ENCODE results near the gene SYCP2.

SYCP2 gene, protein sequence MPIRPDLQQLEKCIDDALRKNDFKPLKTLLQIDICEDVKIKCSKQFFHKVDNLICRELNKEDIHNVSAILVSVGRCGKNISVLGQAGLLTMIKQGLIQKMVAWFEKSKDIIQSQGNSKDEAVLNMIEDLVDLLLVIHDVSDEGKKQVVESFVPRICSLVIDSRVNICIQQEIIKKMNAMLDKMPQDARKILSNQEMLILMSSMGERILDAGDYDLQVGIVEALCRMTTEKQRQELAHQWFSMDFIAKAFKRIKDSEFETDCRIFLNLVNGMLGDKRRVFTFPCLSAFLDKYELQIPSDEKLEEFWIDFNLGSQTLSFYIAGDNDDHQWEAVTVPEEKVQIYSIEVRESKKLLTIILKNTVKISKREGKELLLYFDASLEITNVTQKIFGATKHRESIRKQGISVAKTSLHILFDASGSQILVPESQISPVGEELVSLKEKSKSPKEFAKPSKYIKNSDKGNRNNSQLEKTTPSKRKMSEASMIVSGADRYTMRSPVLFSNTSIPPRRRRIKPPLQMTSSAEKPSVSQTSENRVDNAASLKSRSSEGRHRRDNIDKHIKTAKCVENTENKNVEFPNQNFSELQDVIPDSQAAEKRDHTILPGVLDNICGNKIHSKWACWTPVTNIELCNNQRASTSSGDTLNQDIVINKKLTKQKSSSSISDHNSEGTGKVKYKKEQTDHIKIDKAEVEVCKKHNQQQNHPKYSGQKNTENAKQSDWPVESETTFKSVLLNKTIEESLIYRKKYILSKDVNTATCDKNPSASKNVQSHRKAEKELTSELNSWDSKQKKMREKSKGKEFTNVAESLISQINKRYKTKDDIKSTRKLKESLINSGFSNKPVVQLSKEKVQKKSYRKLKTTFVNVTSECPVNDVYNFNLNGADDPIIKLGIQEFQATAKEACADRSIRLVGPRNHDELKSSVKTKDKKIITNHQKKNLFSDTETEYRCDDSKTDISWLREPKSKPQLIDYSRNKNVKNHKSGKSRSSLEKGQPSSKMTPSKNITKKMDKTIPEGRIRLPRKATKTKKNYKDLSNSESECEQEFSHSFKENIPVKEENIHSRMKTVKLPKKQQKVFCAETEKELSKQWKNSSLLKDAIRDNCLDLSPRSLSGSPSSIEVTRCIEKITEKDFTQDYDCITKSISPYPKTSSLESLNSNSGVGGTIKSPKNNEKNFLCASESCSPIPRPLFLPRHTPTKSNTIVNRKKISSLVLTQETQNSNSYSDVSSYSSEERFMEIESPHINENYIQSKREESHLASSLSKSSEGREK (N-terminal part only)

DNA sequence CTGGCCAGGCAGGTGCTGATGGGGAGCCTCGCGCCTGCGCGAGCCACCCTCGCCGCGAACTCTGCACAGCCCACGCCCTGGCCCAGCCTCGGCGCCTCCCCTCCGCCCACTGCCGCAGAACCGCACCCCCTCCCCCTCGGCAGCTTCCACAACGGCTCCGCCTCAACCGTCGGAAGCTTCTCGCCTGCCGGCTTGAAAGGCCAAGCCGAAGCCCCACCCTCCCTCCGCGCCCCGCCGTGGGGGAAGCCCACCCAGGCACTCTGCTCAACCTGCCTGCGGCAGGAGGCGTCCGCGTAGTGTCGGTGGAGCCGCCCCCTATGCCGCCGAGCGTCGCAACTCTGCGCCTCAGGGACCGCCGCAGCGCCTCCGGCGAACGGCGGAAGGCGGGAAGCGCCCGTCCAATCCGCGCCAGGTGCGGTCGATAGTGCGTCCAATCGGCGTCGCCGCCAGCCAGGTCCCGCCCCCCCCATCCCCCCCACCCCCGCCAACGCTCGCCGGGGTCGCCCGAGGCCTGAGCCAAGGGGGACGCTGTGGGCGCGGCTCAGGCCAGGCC is at the start of gene SYCP2:
TSS of gene SYCP2 (minus strand) at position 342 of the 553 bp plus-strand sequence. CDS start 11,224 bp downstream, outside the sequence.
- TF ChIP-seq, protein P1, sequence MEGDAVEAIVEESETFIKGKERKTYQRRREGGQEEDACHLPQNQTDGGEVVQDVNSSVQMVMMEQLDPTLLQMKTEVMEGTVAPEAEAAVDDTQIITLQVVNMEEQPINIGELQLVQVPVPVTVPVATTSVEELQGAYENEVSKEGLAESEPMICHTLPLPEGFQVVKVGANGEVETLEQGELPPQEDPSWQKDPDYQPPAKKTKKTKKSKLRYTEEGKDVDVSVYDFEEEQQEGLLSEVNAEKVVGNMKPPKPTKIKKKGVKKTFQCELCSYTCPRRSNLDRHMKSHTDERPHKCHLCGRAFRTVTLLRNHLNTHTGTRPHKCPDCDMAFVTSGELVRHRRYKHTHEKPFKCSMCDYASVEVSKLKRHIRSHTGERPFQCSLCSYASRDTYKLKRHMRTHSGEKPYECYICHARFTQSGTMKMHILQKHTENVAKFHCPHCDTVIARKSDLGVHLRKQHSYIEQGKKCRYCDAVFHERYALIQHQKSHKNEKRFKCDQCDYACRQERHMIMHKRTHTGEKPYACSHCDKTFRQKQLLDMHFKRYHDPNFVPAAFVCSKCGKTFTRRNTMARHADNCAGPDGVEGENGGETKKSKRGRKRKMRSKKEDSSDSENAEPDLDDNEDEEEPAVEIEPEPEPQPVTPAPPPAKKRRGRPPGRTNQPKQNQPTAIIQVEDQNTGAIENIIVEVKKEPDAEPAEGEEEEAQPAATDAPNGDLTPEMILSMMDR (conservative IDR thresholded peaks at IDR 0.05; ENCODE audit: control insufficient read depth, insufficient read depth, low read depth, low read length) = no peak
- peak; percentile 35 for DNase-seq (ENCODE audit: low read depth)
- peak within 1 kb of the TSS; percentile 49 for H3K4me3 ChIP-seq (ENCODE audit: control insufficient read depth, low read depth, low read length)

DNA sequence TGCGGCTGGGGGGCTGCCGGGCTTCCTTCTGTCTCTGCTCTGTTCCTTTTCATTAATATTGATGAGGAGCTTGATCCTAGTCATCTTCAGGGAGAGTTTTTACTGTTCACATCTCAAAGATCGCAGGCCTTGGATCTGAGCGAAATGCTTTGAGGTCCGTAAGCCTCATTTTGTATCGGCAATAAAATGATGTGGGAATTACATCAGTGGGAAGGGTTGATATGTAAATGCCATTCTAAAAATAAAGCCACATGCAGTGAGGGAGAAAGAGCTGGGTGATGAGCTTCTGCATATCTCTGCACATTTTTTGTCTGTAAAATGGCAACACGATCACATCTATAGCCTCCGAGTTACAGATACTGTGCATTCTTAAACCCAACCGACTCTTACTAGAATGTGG is 49.6 kb upstream of the SYCP2 start:
- H3K4me3 ChIP-seq (ENCODE audit: control insufficient read depth, low read depth, low read length) = no peak overlapping the region
- DNase-seq (ENCODE audit: low read depth) = no peak
- TF ChIP-seq, protein P1 (conservative IDR thresholded peaks at IDR 0.05; ENCODE audit: control insufficient read depth, insufficient read depth, low read depth, low read length) = no peak

DNA sequence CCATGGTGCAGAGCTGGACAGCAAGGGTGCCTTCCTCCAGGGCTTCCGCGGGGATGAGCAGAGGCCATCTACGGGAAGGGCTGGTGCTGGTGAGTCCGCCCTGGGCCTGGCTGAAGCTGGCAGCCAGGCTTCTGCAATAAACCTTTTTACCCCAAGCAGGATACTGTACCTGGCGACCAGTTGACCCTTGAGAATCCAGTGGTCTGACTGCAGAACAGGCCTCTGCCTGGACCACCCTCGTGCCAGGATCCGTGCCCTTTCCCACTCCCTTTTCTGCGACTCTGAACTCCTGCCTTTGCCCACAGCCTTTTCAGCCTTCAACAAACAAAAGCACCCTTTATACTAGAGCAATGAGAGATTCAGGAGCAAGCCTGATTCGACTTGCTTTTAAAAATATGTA is 43.6 kb upstream of the SYCP2 start:
- DNase-seq (ENCODE audit: low read depth) = no peak
- TF ChIP-seq, protein P1 (conservative IDR thresholded peaks at IDR 0.05; ENCODE audit: control insufficient read depth, insufficient read depth, low read depth, low read length) = no peak
- no peak overlapping the region for H3K4me3 ChIP-seq (ENCODE audit: control insufficient read depth, low read depth, low read length)

DNA sequence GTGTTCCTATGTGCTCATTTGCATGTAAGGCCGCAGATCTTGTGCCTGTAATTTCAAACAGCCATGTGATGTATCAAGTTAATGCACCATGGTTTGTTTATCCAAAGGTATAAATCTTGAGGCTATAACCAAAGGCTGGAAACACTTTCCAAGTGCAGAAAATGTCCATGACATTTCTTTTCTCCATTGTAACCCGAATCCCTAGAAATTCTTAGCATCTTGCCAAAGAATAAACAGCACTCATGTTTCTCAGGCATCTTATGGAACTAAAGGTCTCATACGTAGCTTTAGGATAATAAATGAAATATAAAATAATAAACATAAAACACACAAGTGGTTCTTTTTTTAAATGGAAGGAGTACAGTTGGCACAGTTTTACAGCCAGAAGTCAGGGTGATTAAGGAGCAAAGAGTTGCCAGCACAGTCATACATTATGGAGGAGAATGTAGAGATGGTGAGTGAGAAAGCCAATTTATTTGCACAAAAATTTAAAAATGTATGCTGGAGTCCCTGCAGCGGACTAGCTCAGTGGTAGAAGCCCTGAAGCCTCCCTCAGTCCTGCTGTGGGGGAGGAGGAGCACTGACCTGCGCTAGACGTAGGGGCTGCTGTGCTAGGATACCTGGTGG is 42.8 kb upstream of the SYCP2 start:
- TF ChIP-seq, protein P1 (conservative IDR thresholded peaks at IDR 0.05; ENCODE audit: control insufficient read depth, insufficient read depth, low read depth, low read length) = no peak
- no peak overlapping the region for H3K4me3 ChIP-seq (ENCODE audit: control insufficient read depth, low read depth, low read length)
- DNase-seq (ENCODE audit: low read depth) = no peak

DNA sequence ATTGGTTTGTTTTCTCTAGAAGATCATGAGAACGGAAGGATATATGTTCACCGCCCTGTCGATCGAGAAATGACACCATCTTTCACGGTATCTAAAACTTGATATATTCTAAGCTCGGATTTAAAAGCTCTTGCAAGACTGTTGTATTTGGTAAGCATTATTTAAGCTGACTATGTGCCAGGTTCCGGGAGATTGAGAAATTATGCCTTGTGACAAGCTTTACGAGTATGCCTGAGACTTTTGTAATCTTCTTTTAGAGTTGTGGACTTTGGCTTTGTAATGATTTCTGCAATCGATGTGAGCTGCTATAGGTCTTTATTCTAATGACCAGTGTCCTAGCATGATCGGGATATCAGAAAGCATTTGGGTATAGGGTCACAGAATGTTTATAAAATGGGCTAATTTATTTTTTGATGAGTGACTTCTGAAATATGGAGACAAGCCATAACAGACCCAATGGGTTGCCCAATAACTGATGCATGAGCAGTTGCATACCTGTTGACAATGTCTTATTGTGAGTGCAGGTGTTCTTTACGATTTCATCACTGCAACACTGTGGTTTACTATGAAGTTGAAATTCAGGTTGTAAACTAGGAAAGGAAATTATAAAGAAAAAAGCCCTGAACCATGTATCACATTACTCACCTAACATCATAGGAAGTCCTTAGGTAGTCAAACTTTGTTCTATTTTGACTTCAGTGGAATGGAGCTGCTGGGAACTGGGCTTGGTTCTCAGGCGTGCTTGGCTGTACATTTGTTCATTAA is 38.8 kb upstream of the SYCP2 start:
- TF ChIP-seq, protein P1 (conservative IDR thresholded peaks at IDR 0.05; ENCODE audit: control insufficient read depth, insufficient read depth, low read depth, low read length) = no peak
- no peak overlapping the region for H3K4me3 ChIP-seq (ENCODE audit: control insufficient read depth, low read depth, low read length)
- no peak for DNase-seq (ENCODE audit: low read depth)
